HG03354 (cell line): ENCODE data around the gene KATNB1.
A peak's percentile ranks its signal among the peaks of the same experiment; 100 is the strongest.

ENCODE experiments used
- ATAC-seq: cut with Tn5 transposase; IDR thresholded peaks from one replicate; pipeline ENCODE4 v1.9.1; 2021; ENCODE audit warnings: mild to moderate bottlenecking; ENCODE audit not compliant: unreplicated experiment, poor library complexity, severe bottlenecking

Gene KATNB1

GRCh38 chr16:57799600-57800199 is 64.1 kb downstream of the KATNB1 start:
- no peak for ATAC-seq

- ATAC-seq: no peak
Observed at GRCh38 chr16:57800200-57801097, 64.9 kb downstream of the KATNB1 start.

GRCh38 chr16:57801098-57801808 is 65.7 kb downstream of the KATNB1 start:
- no peak for ATAC-seq

- no peak for ATAC-seq
Observed at GRCh38 chr16:57801809-57802340, 66.3 kb downstream of the KATNB1 start.

- ATAC-seq: peak; percentile 74
Observed at GRCh38 chr16:57802341-57803133, 67.0 kb downstream of the KATNB1 start, which contains the start of gene KIFC3. Gene KIFC3 (minus strand): TSS chr16:57802491. CDS start chr16:57798243, 4,248 bp downstream.

GRCh38 chr16:57803134-57803990 is 67.8 kb downstream of the KATNB1 start:
- ATAC-seq: no peak

GRCh38 chr16:57804111-57804837 is 68.7 kb downstream of the KATNB1 start:
- no peak for ATAC-seq

GRCh38 chr16:57805176-57805575 is 69.6 kb downstream of the KATNB1 start:
- no peak for ATAC-seq
